Measurements from ENCODE around the gene INO80C.
"Not testable (repeated sequence)": the region's sequence is repeated elsewhere in the genome, so short reads cannot be mapped to it uniquely, and the experiment has no call there.

The INO80C gene

GRCh38 chr18:35487525-35487924 is 10.2 kb downstream of the INO80C start:
- H3K14ac ChIP-seq (ENCODE audit: low read length); H4K8ac ChIP-seq (ENCODE audit: low read depth, low read length); H2BK12ac ChIP-seq (ENCODE audit: low read length); H3K4ac ChIP-seq (ENCODE audit: low read depth, low read length); H3K4me2 ChIP-seq (ENCODE audit: low read length); H3K36me3 ChIP-seq (ENCODE audit: control insufficient read depth in 1 of 2, insufficient read depth in 2 of 2, low read length in 2 of 2); DNase-seq; H2AFZ ChIP-seq (ENCODE audit: insufficient read depth, low read length, poor library complexity); H3K27ac ChIP-seq (ENCODE audit: low read depth, low read length); H3K9me3 ChIP-seq (ENCODE audit: insufficient read depth, low read depth, low read length); H3K27me3 ChIP-seq (ENCODE audit: insufficient read depth, low read length); H3K23ac ChIP-seq (ENCODE audit: low read length); H2BK5ac ChIP-seq (ENCODE audit: low read depth, low read length, poor library complexity); H4K91ac ChIP-seq (ENCODE audit: low read depth, low read length); H3K9ac ChIP-seq (ENCODE audit: low read length); H2BK120ac ChIP-seq (ENCODE audit: insufficient read depth, low read length, poor library complexity); H3K4me3 ChIP-seq (ENCODE audit: low read depth, low read length); H4K12ac ChIP-seq (ENCODE audit: low read depth, low read length); H3K18ac ChIP-seq (ENCODE audit: low read length); H2AK5ac ChIP-seq (ENCODE audit: low read length); H3K79me2 ChIP-seq (ENCODE audit: control insufficient read depth, insufficient read depth, low read length, poor library complexity): not testable (repeated sequence)
- H3K4me1 ChIP-seq (ENCODE audit: control insufficient read depth in 1 of 2, insufficient read depth in 2 of 2, low read length in 2 of 2), result peaks cover 17 to 21% of the 10 kb centered on the region in 2 experiments
- peaks cover 15% of the 10 kb centered on the region for H3K79me1 ChIP-seq (ENCODE audit: low read length)
- no CpG with 5 or more reads among the region's 4 CpGs for WGBS (ENCODE audit: extremely low coverage, insufficient coverage, insufficient read length)

GRCh38 chr18:35485852-35486251 is 11.9 kb downstream of the INO80C start:
- Histone ChIP-seq H3K23ac (ENCODE audit: low read length) (no peak overlapping the region), H3K27ac (ENCODE audit: low read depth, low read length) (no peak overlapping the region), H3K36me3 (ENCODE audit: control insufficient read depth in 1 of 2, insufficient read depth in 2 of 2, low read length in 2 of 2) (no peaks in the 10 kb centered on the region), H2BK120ac (ENCODE audit: insufficient read depth, low read length, poor library complexity) (no peak overlapping the region), H4K12ac (ENCODE audit: low read depth, low read length) (no peak overlapping the region), H2AFZ (ENCODE audit: insufficient read depth, low read length, poor library complexity) (no peak overlapping the region), H2BK12ac (ENCODE audit: low read length) (no peak overlapping the region), H3K79me2 (ENCODE audit: control insufficient read depth, insufficient read depth, low read length, poor library complexity) (peaks cover 3% of the 10 kb centered on the region), H3K4ac (ENCODE audit: low read depth, low read length) (no peak overlapping the region), H3K4me2 (ENCODE audit: low read length) (no peak overlapping the region), H2AK5ac (ENCODE audit: low read length) (no peak overlapping the region), H3K4me3 (ENCODE audit: low read depth, low read length) (no peak overlapping the region), H2BK5ac (ENCODE audit: low read depth, low read length, poor library complexity) (no peak overlapping the region), H4K8ac (ENCODE audit: low read depth, low read length) (no peak overlapping the region), H3K27me3 (ENCODE audit: insufficient read depth, low read length) (no peaks in the 10 kb centered on the region), H3K9me3 (ENCODE audit: insufficient read depth, low read depth, low read length) (no peaks in the 10 kb centered on the region), H3K9ac (ENCODE audit: low read length) (no peak overlapping the region), H3K18ac (ENCODE audit: low read length) (no peak overlapping the region), H3K79me1 (ENCODE audit: low read length) (peaks cover 7% of the 10 kb centered on the region), H4K91ac (ENCODE audit: low read depth, low read length) (no peak overlapping the region), H3K14ac (ENCODE audit: low read length) (no peak overlapping the region), H3K4me1 (ENCODE audit: control insufficient read depth in 1 of 2, insufficient read depth in 2 of 2, low read length in 2 of 2) (peaks cover 8 to 11% of the 10 kb centered on the region in 2 experiments)
- no CpG with 5 or more reads among the region's 1 CpG for WGBS (ENCODE audit: extremely low coverage, insufficient coverage, insufficient read length)
- DNase-seq, result no peak

- no peak overlapping the region for H3K27ac ChIP-seq (ENCODE audit: low read depth, low read length)
- no peak overlapping the region for H4K91ac ChIP-seq (ENCODE audit: low read depth, low read length)
- no peak for DNase-seq
- no peak overlapping the region for H2BK5ac ChIP-seq (ENCODE audit: low read depth, low read length, poor library complexity)
- peaks cover 0 to 4% of the 10 kb centered on the region in 2 experiments for H3K4me1 ChIP-seq (ENCODE audit: control insufficient read depth in 1 of 2, insufficient read depth in 2 of 2, low read length in 2 of 2)
- no peak overlapping the region for H3K4ac ChIP-seq (ENCODE audit: low read depth, low read length)
- H3K9me3 ChIP-seq (ENCODE audit: insufficient read depth, low read depth, low read length), result no peaks in the 10 kb centered on the region
- H3K9ac ChIP-seq (ENCODE audit: low read length), result no peak overlapping the region
- H4K12ac ChIP-seq (ENCODE audit: low read depth, low read length), result no peak overlapping the region
- H3K23ac ChIP-seq (ENCODE audit: low read length), result no peak overlapping the region
- no peak overlapping the region for H2BK12ac ChIP-seq (ENCODE audit: low read length)
- H2AFZ ChIP-seq (ENCODE audit: insufficient read depth, low read length, poor library complexity), result no peak overlapping the region
- no peak overlapping the region for H4K8ac ChIP-seq (ENCODE audit: low read depth, low read length)
- H3K27me3 ChIP-seq (ENCODE audit: insufficient read depth, low read length), result no peaks in the 10 kb centered on the region
- no peak overlapping the region for H3K4me2 ChIP-seq (ENCODE audit: low read length)
- no peak overlapping the region for H3K4me3 ChIP-seq (ENCODE audit: low read depth, low read length)
- H3K14ac ChIP-seq (ENCODE audit: low read length), result no peak overlapping the region
- no peaks in the 10 kb centered on the region for H3K79me1 ChIP-seq (ENCODE audit: low read length)
- no peak overlapping the region for H2BK120ac ChIP-seq (ENCODE audit: insufficient read depth, low read length, poor library complexity)
- no peaks in the 10 kb centered on the region for H3K79me2 ChIP-seq (ENCODE audit: control insufficient read depth, insufficient read depth, low read length, poor library complexity)
- H2AK5ac ChIP-seq (ENCODE audit: low read length), result no peak overlapping the region
- no peak overlapping the region for H3K18ac ChIP-seq (ENCODE audit: low read length)
- H3K36me3 ChIP-seq (ENCODE audit: control insufficient read depth in 1 of 2, insufficient read depth in 2 of 2, low read length in 2 of 2), result no peaks in the 10 kb centered on the region
Measured at GRCh38 chr18:35484034-35484433, 13.7 kb downstream of the INO80C start.

GRCh38 chr18:35481960-35482366 is 15.8 kb downstream of the INO80C start:
- H3K14ac ChIP-seq (ENCODE audit: low read length), result no peak overlapping the region
- H2BK12ac ChIP-seq (ENCODE audit: low read length), result no peak overlapping the region
- no peaks in the 10 kb centered on the region for H3K27me3 ChIP-seq (ENCODE audit: insufficient read depth, low read length)
- H3K27ac ChIP-seq (ENCODE audit: low read depth, low read length), result no peak overlapping the region
- no CpG with 5 or more reads among the region's 5 CpGs for WGBS (ENCODE audit: extremely low coverage, insufficient coverage, insufficient read length)
- H4K91ac ChIP-seq (ENCODE audit: low read depth, low read length), result no peak overlapping the region
- no peak overlapping the region for H3K4me3 ChIP-seq (ENCODE audit: low read depth, low read length)
- H4K8ac ChIP-seq (ENCODE audit: low read depth, low read length), result no peak overlapping the region
- no peak overlapping the region for H3K18ac ChIP-seq (ENCODE audit: low read length)
- DNase-seq, result peak; percentile 38 to 87
- H3K4ac ChIP-seq (ENCODE audit: low read depth, low read length), result no peak overlapping the region
- H2BK120ac ChIP-seq (ENCODE audit: insufficient read depth, low read length, poor library complexity), result no peak overlapping the region
- no peak overlapping the region for H3K23ac ChIP-seq (ENCODE audit: low read length)
- H2AFZ ChIP-seq (ENCODE audit: insufficient read depth, low read length, poor library complexity), result no peak overlapping the region
- no peaks in the 10 kb centered on the region for H3K79me1 ChIP-seq (ENCODE audit: low read length)
- H3K4me2 ChIP-seq (ENCODE audit: low read length), result no peak overlapping the region
- no peaks in the 10 kb centered on the region for H3K9me3 ChIP-seq (ENCODE audit: insufficient read depth, low read depth, low read length)
- H2BK5ac ChIP-seq (ENCODE audit: low read depth, low read length, poor library complexity), result no peak overlapping the region
- H3K79me2 ChIP-seq (ENCODE audit: control insufficient read depth, insufficient read depth, low read length, poor library complexity), result no peaks in the 10 kb centered on the region
- no peaks in the 10 kb centered on the region for H3K4me1 ChIP-seq (ENCODE audit: control insufficient read depth in 1 of 2, insufficient read depth in 2 of 2, low read length in 2 of 2)
- no peak overlapping the region for H4K12ac ChIP-seq (ENCODE audit: low read depth, low read length)
- no peak overlapping the region for H3K9ac ChIP-seq (ENCODE audit: low read length)
- H3K36me3 ChIP-seq (ENCODE audit: control insufficient read depth in 1 of 2, insufficient read depth in 2 of 2, low read length in 2 of 2), result no peaks in the 10 kb centered on the region
- no peak overlapping the region for H2AK5ac ChIP-seq (ENCODE audit: low read length)

Data from trophoblast cell (in vitro differentiated cells and primary cell).